Activated CD8-positive, alpha-beta memory T cell treated with anti-CD3 and anti-CD28 coated beads, Interleukin-2, amount 50 U/mL, for 24 hours (primary cell): Measurements from ENCODE around the gene PRDX1.
A peak's percentile ranks its signal among the peaks of the same experiment; 100 is the strongest.
"Not testable (repeated sequence)": the region's sequence is repeated elsewhere in the genome, so short reads cannot be mapped to it uniquely, and the experiment has no call there.

Experiments
- DNase-seq: peaks from one replicate; pipeline ENCODE4 v3.0.0-alpha.2; 2020; ENCODE audit errors: extremely low read depth

The PRDX1 gene

GRCh38 chr1:45535988-45536766 is 14.5 kb upstream of the PRDX1 start:
- DNase-seq, result no peak

- no peak for DNase-seq
Measured at GRCh38 chr1:45531873-45532272, 10.2 kb upstream of the PRDX1 start.

- no peak for DNase-seq
Measured at GRCh38 chr1:45530632-45531135, 9.0 kb upstream of the PRDX1 start.

- no peak for DNase-seq
Measured at GRCh38 chr1:45526135-45526644, 4.5 kb upstream of the PRDX1 start.

GRCh38 chr1:45523975-45524374 is 2.3 kb upstream of the PRDX1 start:
- not testable (repeated sequence) for DNase-seq

- not testable (repeated sequence) for DNase-seq
Measured at GRCh38 chr1:45523516-45523915, 1.8 kb upstream of the PRDX1 start.

DNA sequence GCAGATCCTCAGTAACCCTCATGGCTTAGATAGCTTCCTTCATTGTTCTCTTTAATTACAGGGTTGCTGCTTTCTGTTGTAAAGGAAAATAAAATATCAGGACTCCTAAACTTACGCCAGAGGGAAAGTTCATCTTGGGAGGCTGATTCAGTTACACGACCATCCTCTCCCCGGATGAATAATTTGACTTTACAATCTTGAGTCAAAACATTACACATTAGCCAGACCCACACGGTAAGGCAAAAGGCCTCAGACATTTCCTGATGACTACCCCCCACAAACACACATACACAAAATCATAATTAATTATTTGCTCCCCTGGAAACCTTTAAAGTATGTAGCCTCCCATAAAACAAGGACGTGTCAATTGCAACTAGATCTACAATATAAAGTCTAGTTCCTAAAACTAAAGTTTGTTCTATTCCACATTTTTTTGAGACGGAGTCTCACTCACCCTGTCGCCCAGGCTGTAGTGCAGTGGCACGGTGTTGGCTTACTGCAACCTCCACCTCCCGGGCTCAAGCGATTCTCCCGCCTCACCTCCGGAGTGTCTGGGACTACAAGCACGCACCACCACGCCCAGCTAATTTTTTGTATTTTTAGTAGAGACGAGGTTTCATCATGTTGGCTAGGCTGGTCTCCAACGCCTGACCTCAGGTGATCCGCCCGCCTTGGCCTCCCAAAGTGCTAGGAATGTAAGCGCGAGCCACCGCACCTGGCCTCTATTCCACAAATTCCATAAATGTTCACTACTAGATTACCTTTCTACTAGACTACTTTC is 830 bp upstream of the PRDX1 start:
- no peak for DNase-seq

DNA sequence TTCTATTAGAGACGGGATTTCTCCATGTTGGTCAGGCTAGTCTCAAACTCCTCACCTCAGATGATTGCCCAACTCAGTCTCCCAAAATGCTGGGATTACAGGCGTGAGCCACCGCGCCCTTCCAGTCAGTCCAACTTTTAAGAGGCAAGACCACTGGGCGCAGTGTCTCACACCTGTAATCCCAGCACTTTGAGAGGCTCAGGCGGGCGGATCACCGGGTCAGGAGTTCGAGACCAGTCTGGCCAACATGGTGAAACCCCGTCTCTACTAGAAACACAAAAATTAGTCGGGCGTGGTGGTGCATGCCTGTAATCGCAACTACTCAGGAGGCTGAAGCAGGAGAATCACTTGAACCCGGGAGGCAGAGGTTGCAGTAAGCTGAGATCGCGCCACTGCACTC is 1.9 kb downstream of the PRDX1 start:
- not testable (repeated sequence) for DNase-seq

DNA sequence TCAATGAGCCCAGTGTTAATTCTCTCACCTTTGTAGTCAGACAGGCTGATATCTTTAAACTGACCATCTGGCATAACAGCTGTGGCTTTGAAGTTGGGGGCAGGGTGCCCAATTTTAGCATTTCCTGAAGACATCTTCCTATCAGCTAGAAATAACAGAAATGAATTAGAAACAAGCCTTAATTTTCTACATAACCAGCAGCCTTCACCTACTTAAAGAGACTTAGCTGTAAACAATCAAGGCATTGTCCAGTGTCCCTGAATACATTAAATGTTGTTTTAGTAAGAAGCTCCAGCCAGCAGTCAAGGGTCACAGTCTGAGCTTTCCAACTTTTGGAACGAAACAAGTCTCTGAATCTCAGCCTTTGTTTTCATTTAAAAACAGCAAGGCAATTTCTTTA is 2.8 kb downstream of the PRDX1 start:
- no peak for DNase-seq

DNA sequence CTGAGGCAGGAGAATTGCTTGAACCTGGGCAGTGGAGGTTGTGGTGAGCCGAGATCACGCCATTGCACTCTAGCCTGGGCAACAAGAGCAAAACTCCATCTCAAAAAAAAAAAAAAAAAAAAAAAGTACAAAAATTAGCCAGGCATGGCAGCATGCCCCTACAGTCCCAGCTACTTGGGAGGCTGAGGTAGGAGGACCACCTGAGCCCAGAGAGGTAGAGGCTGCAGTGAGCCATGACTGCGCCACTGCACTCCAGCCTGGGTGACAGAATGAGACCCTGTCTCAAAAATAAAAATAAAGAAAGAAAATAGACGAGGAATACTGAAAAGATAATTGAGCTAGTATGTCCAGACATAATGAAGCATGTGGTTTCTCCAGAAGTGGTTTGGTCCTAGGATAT is 3.3 kb downstream of the PRDX1 start:
- not testable (repeated sequence) for DNase-seq

DNA sequence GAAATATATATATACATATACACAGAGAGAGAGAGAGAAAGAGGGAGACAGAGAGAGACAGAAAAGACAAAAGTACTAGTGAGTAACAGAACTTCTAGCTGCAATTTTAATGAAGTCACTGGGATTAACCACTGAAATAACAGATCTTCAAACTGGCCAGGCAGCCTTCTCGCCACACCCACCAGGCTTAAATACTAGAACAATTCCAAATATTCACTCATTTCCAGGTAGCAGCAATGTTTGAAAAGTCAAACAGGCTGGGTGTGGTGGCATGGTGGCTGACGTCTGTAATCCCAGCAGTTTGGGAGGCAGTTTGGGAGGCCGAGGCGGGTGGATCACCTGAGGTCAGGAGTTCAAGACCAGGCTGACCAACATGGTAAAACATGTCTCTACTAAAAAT is 5.2 kb downstream of the PRDX1 start:
- DNase-seq, result no peak

DNA sequence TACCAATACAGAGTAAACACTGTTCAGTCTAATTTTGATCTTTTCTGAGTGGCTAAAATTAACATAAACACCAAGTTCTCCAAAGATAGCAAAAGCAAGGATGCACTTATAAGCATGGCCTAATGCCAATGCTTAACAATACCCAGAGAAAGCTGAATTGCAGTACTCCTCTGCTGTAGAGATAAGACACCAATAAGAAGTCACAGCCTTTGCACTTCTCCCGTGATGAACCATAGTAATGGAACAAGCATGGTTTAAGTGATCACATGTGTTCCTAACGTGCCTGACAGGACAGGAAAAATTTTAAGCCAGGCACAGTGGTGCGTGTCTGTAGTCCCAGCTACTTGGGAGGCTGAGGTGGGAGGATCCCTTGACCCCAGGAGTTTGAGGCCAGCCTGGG is 5.6 kb downstream of the PRDX1 start:
- DNase-seq, result no peak

DNA sequence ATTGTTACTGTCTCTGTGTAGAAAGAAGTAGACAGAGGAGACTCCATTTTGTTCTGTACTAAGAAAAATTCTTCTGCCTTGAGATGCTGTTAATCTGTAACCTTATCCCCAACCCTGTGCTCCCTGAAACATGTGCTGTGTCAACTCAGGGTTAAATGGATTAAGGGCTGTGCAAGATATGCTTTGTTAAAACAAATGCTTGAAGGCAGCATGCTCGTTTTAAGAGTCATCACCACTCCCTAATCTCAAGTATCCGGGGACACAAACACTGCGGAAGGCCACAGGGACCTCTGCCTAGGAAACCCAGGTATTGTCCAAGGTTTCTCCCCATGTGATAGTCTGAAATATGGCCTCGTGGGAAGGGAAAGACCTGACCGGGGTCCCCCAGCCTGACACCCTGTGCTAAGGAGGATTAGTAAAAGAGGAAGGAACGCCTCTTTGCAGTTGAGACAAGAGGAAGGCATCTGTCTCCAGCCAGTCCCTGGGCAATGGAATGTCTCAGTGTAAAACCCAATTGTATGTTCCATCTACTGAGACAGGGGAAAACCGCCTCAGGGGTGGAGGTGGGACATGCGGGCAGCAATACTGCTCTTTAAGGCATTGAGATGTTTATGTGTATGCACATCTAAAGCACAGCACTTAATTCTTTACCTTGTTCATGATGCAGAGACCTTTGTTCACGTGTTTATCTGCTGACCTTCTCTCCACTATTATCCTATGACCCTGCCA is 8.0 kb downstream of the PRDX1 start:
- not testable (repeated sequence) for DNase-seq

- peak; percentile 36 for DNase-seq
Measured at GRCh38 chr1:45512641-45513054, 9.0 kb downstream of the PRDX1 start.

DNA sequence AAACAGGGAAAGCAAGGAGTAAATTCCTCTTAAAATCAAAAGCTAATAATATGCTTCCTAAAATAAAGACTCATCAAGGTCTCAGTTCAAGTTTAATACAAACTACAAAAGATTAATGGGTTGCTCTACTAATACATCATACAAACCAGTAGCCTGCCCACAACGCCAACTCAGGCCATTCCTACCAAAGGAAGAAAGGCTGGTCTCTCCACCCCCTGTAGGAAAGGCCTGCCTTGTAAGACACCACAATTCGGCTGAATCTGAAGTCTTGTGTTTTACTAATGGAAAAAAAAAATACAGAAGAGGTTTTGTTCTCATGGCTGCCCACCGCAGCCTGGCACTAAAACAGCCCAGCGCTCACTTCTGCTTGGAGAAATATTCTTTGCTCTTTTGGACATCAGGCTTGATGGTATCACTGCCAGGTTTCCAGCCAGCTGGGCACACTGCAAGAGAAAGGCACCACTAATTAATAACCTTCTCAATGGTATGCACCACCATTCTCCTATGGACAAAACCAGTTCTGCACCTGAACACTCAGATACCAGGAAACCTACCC is 10.6 kb downstream of the PRDX1 start:
- no peak for DNase-seq

DNA sequence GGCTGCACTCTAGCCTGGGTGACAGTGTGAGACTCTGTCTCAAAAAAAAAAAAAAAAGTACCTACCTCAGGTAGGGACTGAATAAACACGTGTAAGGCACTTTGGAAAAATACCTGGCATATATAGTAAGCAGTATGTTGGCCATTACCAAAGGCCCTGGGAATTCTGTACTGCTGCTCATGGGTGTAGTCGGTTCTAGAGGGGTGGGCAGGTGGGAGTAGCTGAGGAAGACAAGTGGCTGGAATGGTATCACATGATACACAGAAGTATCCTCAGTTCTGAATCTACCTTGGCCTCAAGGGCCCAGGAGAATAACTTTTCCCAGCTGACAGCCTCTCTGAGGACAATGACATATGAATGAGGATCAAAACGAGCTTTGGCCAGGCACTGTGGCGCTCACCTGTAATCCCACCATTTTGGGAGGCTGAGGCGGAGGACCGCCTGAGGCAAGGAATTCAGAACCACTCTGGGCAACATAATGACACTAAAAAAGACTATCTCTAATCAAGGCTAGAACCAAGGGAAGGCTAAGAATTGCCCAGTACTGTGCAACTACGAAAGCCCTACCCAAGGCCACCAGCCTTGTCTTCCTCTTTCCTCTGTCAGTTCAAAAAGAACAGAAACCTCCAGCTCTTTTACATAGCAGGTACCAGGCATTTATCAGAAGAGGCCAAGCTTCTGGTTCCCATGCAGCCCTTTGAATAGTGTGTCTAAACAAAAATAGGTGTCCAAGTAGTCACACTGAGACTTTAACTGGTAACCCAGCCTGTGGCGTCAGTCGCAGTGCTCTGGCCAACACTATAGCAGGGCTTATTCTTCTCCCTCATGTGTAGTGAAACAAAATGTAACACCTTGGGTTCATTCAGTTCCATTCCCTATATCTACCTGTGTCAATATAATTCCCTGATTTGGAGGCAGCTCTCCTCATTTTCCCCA is 11.4 kb downstream of the PRDX1 start:
- no peak for DNase-seq

- no peak for DNase-seq
Measured at GRCh38 chr1:45508295-45509151, 13.2 kb downstream of the PRDX1 start.

DNA sequence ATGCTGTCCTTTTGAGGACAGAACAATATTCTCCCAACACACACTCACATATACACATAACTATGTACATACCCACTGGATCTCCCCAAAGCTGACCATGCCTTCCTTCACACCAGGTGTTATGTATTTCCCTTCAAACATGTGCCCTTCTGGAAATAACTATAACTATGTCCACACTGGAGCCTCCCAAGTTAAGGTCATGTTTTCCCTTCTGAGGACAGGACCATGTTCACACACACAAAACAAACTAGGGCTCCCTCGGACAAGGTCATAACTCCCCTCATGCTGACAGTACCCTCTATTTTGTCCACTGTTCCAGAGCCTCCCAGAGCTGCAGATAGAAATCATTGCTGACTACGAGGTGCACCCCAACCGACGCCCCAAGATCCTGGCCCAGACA is 13.8 kb downstream of the PRDX1 start:
- no peak for DNase-seq

- no peak for DNase-seq
Measured at GRCh38 chr1:45507195-45507594, 14.5 kb downstream of the PRDX1 start.
